WI38 (cell line): ENCODE results near the gene GALNTL6.

ENCODE experiments used
- H3K4me3 ChIP-seq: 2 replicates; pipeline ENCODE4 v1.5.1; 2011; ENCODE audit warnings: low read depth, mild to moderate bottlenecking, control low read depth, low read length
- TF ChIP-seq, protein P1 (sequence below): IDR thresholded peaks from 2 replicates; pipeline ENCODE4 v1.5.1; 2012; ENCODE audit warnings: low read depth, mild to moderate bottlenecking, control low read depth, low read length

GALNTL6 gene

DNA sequence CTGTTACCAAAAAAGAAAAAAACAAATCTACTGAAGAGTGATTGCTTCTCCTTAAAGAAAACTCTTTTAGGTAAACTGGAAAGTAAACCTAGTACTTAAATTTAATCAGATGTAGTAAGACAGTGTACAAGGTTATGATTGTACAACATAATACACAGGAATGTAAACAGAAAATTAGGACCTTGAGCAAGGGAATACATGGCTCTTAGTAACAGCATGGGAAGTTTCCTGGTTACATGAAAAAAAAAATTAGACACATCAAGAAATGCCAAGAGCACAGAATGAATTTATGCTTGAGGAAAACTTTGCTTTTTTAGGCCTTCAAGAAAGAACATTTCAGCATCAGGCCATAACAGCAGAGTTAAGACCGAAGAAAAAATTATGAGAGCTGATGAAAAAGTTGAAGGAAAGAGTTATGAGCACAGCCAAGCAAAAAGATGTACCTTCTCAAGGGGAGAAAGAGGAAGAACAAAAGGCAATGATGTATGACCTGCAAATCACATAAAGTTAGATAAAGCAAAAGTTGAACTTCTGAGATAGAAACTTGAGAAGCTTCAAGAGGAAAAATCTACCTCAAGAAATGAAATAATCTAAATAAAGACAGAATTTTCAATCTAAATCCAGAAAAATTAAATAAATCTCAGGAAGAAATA is 311.6 kb downstream of the GALNTL6 start:
- H3K4me3 ChIP-seq, result no peak overlapping the region
- TF ChIP-seq, protein P1, sequence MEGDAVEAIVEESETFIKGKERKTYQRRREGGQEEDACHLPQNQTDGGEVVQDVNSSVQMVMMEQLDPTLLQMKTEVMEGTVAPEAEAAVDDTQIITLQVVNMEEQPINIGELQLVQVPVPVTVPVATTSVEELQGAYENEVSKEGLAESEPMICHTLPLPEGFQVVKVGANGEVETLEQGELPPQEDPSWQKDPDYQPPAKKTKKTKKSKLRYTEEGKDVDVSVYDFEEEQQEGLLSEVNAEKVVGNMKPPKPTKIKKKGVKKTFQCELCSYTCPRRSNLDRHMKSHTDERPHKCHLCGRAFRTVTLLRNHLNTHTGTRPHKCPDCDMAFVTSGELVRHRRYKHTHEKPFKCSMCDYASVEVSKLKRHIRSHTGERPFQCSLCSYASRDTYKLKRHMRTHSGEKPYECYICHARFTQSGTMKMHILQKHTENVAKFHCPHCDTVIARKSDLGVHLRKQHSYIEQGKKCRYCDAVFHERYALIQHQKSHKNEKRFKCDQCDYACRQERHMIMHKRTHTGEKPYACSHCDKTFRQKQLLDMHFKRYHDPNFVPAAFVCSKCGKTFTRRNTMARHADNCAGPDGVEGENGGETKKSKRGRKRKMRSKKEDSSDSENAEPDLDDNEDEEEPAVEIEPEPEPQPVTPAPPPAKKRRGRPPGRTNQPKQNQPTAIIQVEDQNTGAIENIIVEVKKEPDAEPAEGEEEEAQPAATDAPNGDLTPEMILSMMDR, result no peak

DNA sequence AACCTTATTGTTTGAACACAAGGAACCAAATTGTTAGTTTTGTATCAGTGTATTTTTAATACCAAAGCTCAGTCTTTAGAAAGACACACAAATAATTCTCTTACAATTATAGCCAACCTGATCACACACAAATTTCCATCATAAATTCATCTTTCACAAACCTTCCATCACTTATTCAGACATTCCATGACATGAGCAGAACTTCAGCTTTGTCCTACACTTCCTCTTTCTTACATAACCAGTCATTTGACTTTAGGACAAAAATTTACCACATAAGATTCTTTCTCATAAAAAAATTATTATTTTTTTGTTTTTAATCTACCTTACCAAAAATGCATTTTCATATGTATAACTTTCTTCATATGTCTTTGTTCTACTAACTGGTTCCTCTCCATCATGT is 312.2 kb downstream of the GALNTL6 start:
- H3K4me3 ChIP-seq, result no peak overlapping the region
- TF ChIP-seq, protein P1, result no peak

DNA sequence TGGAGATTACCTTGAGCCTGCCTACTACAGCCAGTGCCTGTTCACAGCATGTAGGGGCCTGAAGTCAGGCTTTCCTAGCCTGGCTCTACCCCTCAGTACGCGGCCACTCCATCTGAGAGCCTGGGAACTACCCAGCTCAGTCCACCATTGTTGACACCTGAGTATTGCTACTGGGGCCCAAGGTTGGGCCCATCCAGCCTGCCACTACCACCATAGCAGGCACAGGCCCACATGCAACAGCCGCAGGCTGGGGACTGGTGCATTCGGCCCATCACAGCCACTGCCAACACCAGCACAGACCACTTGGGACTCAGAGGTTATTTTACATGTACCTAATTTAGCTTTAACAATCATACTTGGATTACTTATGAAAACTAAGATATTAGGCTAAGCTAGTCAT is 314.0 kb downstream of the GALNTL6 start:
- no peak overlapping the region for H3K4me3 ChIP-seq
- TF ChIP-seq, protein P1, result no peak

DNA sequence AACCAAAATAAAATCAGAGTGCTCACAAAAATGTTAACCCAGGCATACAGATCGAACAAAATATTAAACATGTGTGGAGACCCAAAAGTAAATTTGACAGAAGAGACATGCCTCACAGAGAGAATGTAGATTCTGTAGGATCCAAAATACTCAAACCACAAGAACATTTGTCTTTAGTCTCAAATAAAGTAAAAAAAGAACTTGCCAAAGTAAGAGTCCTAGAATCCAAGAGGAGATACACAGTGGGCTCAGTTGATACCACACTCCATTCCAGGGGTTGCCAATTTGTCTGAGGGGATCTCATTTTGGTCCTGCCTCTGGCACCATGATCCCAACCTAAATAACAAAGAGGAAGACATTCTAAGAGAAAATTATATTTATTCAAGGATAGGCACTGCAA is 316.4 kb downstream of the GALNTL6 start:
- TF ChIP-seq, protein P1, result no peak
- no peak overlapping the region for H3K4me3 ChIP-seq

DNA sequence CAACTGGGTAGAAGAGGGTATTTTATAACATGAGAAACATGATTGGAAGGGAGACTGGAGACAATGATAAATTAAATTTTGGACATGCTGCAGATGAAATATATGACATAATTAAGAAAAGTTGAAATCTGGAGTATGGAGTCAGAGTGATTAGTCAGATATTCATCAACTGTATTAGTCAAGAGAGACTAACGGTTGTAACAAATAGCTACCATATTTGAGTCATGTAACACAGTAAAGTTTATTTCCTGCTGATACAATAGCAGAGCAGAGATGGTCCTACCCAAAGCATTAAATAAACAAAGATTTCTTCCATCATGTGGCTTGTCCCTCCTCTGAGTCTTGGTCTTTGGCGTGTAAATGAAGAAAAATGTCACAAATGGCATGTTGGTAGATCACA is 321.3 kb downstream of the GALNTL6 start:
- TF ChIP-seq, protein P1, result no peak

DNA sequence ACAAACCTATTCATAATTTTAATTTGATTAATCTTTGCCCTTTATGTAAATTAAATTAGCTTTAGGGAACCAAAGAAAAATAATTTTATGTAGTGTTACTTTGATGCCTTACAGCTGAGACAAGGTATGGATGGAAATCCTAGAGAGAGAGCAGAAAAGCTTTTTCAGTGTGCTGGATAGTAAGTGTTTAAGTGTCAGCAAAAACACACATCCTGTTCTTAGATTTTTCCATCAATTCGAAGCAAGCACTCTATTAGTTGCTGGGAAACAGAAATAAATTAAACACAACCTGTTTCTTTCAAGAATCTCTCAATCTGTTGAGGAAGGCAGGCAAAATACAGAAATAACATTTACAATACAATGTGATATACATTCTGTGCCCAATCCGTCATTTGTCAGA is 327.8 kb downstream of the GALNTL6 start:
- TF ChIP-seq, protein P1, result no peak
- H3K4me3 ChIP-seq, result no peak overlapping the region

More for the DNA sequence above, 321.3 kb downstream of the GALNTL6 start:
- no peak overlapping the region for H3K4me3 ChIP-seq

DNA sequence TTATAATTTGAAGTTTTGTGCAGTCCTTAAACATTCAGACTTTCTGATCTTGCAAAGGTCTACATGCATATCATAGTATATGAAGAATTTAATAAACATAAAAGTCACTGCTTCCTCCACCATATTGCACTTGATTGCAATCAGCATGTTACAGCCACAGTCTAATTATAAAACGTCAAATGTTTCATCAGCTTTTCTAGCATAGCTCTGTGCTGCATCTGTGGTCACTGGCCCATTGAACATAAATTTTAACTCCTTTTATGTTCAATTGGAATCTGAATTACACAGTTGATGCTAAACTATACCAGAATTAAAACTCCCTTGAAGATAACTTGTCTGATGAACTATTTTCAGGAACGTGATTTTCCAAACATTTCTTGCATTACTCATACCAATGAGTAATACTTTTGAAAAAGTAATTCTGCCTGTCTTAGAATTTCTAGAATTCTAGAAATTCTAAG is 329.1 kb downstream of the GALNTL6 start:
- TF ChIP-seq, protein P1, result no peak
- no peak overlapping the region for H3K4me3 ChIP-seq
